HG03045 (cell line): ENCODE measurements around the gene WFDC6.
"Not testable (repeated sequence)": the region's sequence is repeated elsewhere in the genome, so short reads cannot be mapped to it uniquely, and the experiment has no call there.

Source experiments
- ATAC-seq: cut with Tn5 transposase; IDR thresholded peaks from one replicate; pipeline ENCODE4 v1.9.1; 2021; ENCODE audit warnings: mild to moderate bottlenecking, moderate library complexity; ENCODE audit not compliant: unreplicated experiment

Gene WFDC6

GRCh38 chr20:45539382-45539781, at the start of gene WFDC6:
WFDC6 (minus strand) TSS chr20:45539482; CDS start chr20:45539407, 75 bp downstream.
- ATAC-seq, result no peak

DNA sequence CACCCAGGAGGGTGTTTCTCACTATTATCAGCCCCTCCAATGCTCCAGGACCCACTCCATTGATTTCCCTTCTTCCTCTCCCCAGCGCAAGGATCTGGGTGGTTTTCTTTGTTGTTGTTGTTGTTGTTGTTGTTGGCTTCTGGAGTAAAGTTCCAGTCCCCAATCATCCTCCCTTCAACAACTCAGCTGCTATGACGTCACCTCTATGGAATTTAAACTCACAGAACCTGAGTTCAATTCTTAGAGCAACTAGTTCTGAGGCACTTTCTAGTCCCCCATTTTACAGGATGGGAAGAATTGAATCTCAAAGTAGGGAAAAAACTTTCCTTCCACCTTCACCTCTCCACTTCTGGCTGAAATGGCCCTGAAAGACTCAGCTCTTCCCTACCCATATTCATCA, 49.5 kb upstream of the WFDC6 start:
- ATAC-seq, result no peak

DNA sequence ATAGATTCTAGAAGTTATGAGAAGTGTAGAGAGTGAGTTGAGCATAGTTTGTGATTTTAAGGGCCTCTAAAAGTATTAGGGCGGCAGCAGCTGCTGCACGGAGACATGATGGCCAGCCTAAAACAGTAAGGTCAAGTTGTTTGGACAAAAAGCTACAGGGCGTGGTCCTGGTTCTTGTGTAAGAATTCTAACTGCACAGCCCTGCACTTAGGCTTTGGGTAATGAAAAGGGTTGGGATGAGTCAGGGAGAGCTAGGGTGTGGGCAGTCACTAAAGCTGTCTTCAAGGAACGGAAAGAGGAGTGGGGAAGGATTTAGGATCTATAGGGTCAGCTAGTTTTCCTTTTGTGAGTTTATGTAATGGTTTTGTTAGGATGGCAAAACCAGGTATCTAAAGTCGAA, 46.7 kb upstream of the WFDC6 start:
- not testable (repeated sequence) for ATAC-seq

- not testable (repeated sequence) for ATAC-seq
Measured at GRCh38 chr20:45584294-45584693, 45.0 kb upstream of the WFDC6 start.

DNA sequence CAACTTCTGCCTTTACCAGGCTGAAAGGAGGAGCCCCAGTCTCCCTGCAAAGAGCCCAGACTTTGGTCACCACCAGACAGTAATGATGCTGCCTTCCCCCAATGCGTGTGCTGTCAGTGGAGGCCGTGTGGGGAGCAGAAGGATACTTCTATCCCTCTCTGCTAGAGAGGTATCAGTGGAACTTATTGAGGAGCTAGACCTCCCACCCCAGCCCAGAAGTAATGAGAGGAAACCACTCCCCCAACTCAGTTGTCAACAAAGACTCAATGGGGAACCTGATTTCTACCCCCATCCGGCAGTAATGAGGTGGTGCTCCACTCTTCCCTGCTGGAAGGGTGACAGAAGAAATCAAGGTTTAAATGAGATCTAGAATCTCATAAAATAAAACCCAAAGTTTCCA, 44.2 kb upstream of the WFDC6 start:
- no peak for ATAC-seq

DNA sequence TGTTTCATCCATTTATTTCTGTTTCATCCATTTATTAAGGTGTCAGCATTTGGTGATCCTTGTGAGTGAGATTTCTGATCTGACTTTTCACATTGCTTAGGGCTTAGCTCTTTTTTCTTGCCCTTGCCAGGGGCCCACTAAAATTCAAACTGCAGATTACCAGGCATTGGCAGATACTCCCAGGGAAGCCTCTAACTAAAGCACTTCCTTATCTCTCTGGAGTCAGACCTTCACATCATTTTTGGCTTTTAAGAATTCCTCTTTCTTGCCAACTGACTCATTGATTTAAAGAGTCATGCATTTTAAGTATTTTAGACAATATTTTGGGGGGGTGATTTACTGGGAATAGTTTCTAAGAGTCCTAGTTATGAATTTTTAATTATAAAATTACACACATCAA, 42.4 kb upstream of the WFDC6 start:
- ATAC-seq, result no peak

DNA sequence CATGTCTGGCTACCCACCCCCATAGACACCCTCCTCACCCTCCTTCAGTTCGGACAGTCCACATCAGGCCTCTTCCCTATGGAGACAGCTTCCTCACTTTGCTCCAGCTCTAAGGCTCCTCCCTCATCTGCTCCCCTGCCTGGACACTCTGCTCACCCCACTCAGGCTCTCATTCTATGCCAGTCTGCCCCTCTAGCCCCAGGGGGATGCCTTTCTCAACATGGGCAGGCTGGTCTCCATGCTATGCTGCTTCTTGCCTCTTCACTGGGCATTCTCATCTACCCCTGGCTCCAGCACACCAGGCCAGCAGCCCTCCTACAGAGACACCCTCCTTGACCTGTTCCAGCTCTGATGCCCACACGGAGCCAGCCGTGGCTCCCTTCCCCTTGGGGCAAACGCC, 39.9 kb upstream of the WFDC6 start, which contains the start of gene WFDC8:
TSS of gene WFDC8 (minus strand) at position 101 of the 400 bp plus-strand sequence. CDS start at position 64, 37 bp downstream.
- ATAC-seq, result no peak

DNA sequence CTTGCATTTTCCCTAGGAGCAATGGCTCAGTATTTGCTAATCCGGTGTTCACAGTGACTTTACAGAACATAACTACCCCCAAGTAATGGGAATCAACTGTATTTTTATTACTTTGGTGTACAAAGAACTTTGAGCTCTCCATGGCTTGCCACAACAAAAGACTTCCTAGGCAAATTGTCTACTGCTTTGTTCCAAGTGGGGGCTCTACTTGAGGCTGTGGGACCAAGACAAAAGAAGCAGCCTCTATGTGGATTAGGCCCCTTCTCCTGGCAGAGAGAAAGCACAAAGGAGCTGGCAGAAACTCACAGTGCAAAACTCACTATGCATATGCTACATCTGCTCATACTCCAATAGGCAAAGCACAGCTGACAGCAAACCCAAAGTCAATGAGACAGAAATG, 38.9 kb upstream of the WFDC6 start:
- ATAC-seq, result no peak

DNA sequence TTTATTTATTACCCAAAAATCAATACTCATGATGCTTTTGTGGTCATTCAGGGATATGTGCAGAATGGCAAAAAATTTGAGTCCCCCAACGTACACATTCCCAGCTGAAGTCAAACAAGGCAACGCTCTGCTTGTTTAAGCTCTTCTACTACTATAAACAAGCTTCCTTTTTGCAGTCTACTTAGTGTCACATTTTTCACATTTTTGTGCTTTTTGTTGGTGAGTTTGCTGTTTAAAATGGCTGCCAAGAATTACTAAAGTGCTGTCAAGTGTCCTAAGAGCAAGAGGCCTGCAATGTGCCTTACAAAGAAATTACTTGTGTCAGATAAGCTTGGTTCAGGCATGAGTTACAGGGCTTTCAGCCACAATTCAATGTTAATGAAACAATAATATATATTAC, 37.7 kb upstream of the WFDC6 start:
- ATAC-seq, result no peak

GRCh38 chr20:45575931-45576330, 36.6 kb upstream of the WFDC6 start:
- no peak for ATAC-seq

- not testable (repeated sequence) for ATAC-seq
Measured at GRCh38 chr20:45569650-45570049, 30.4 kb upstream of the WFDC6 start.

DNA sequence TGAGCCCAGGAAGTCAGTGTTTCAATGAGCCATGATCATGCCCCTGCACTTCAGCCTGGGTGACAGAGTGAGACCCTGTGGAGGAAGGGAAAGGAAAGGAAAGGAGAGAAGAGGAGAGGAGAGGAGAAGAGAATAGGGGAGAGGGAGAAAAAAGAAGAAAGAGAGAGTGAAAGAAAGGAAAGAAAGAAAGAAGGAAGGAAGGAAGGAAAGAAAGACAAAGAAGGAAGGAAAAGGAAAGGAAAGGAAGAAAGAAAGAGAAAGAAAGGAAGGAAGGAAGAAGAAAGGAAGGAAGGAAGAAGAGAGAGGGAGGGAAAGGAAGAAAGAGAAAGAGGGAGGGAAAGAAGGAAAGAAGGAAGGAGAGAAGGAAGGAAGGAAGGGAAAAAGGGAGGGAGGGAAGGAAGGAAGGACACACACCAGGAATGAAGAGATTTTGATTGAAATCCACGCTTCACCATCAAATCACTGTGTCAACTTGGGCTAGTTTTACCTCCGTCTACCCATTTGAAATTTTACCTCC, 25.5 kb upstream of the WFDC6 start:
- ATAC-seq, result no peak

GRCh38 chr20:45555198-45555597, 15.9 kb upstream of the WFDC6 start:
- ATAC-seq, result no peak

DNA sequence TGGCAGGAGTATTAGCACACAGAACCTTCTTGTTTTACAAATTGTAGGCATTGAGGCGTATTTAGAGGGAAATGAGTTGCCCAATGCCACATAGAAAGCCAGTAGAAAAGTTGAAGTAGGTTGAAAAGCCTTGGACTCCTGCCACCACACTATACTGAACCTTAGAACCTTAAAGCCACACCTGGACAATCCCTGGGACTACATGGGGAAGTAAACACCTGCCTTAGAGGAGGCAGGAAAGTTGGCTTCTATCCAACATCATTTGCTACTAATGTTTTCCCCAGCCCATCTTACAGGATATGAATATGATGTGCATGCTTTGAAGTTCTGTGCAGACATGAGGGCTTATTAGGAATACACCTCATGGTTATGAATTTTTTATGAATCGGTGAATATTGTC, 13.2 kb upstream of the WFDC6 start:
- no peak for ATAC-seq

DNA sequence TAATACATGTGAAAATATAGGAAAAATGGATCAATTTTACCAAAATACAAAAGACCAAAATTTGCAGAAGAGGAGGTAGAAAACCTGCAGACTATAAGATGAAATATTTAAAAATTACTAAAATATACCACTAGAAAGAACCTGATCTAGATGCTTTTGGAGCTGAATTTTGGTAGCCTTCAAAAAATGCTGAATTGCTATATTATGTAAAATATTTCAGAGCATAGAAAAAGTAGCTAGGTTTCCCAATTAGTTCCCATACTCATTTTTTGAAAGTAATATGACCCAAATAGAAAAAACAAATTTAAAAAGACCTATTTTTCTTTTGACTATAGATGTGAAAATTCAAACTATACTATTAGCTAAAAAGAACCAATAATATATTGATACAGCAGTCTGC, 11.5 kb upstream of the WFDC6 start:
- no peak for ATAC-seq

DNA sequence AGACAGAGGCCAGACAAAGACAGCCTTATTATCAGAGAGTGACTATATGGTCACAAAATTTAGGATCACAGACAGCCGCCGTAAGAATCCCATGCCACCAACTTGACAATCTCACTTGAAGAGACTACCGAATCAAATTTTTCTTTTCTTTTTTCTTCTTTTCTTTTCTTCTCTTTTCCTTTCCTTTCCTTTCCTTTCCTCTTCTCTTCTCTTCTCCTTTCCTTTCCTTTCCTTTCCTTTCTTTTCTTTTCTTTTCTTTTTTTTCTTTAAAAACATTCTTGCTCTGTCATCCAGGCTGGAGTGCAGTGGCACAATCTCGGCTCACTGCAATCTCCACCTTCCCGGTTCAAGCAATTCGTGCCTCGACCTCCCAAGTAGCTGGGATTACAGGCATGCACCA, 9.1 kb upstream of the WFDC6 start:
- ATAC-seq, result no peak

DNA sequence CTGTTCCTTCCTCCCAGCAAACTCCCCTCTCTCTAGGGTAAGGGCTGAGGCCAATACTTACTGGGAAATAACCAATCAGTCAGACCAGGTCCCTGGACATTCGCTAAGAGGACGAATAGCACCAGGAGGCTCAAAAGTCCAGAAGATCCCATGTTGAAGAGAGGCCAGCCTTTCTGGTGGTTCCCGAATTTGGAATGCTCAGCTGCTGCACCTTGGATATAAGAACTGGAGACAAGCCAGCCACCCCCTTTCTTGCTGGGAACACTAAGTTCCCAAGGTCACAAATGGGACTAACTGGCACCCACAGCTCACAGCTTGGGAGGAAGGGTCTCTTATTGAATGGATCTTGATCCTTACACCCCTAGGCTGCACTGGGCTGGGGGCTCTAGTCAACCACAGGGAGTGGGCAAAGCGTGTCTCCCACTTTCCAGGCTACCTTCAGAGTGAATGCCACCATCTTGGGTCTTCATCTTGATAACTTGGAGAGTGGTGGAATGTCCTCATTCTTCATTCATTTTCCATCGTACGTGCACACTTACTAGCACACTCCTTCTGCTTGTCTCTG, 8.0 kb upstream of the WFDC6 start, which contains the start of gene EPPIN:
TSS of gene EPPIN (minus strand) at position 196 of the 565 bp plus-strand sequence. CDS start at position 152, 44 bp downstream.
- no peak for ATAC-seq

- ATAC-seq, result no peak
Measured at GRCh38 chr20:45545754-45546453, 6.6 kb upstream of the WFDC6 start.

DNA sequence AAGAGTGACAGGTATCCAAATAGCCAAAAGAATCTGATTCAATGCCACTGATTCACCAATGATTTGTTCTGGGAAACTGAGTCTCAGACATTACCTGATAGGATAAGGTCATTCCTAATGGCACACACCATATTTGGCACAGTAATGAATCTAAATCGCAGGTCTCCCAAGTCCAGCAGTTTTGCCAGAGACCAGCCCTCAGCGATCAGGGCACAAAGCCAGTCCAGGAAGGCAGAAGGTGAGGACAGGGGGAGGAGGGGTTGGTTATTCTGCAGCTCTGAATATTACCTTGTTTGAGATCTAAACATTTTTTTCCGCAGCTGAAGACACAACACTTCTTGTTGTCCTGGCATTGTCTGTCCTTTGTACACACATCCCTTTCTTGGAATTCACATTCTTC, 6.1 kb upstream of the WFDC6 start:
- no peak for ATAC-seq

DNA sequence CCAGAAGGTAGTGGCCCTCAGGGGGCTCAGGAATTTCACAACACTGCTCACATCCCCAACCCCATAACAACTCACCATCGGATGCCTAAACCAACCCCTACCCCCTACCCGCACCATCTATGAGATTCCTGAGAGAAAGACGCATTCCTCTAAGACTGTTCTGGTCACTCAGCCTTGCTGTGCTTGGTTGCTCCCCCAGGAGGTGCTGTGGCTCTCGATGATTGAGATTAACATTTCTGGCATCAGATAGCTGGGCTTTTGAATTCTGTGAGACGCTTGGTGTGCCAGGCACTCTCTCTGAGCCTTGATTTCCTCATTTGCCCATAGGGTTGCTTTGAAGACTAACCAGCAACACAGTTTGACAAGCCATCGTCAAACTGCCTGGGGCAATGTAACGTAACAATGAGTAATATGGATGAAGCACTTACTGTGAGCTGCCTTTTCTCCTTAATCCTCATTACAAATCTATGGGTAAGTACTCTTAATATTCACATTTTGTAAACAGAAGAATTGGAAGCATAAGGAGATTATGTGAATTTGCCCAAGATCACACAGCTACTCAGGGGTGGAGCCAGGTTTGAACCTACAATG, 978 bp downstream of the WFDC6 start:
- no peak for ATAC-seq

DNA sequence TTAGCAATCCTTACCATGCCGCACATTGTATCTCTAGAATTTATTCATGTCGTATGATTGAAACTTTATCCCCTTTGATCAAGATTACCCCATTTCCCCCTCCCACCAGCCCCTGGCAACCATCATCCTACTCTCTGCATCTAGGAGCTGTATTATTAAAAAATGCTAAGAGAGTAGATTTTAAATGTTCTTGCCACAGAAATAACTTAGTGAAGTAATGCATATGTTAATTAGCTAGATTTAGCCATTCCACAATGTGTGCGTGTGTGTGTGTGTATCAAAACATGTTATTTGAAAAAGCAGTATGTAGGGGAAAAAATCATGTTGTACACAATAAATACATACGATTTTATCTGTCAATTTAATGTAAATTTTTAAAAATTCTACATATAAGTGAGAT, 12.0 kb downstream of the WFDC6 start:
- no peak for ATAC-seq

DNA sequence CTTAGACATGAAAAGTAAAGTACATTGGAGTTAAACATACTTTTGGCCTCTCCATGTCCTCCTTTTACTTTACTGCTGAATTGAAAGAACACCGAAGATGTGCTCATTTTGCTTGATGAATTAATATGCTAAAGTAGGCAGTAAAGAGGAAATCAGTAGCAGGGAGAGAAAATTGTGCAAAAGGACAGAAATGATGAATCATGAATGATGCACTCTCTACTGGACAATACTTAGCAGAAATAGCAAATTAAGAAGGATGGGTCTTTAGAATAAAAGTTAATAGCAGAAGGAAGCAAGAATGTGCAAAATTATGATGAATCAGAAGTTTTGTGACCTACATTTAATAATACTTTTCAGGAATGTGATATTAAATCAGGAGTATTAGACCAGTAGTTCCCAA, 15.5 kb downstream of the WFDC6 start:
- ATAC-seq, result no peak
